ENCODE data around the gene CSTF1.

DNA sequence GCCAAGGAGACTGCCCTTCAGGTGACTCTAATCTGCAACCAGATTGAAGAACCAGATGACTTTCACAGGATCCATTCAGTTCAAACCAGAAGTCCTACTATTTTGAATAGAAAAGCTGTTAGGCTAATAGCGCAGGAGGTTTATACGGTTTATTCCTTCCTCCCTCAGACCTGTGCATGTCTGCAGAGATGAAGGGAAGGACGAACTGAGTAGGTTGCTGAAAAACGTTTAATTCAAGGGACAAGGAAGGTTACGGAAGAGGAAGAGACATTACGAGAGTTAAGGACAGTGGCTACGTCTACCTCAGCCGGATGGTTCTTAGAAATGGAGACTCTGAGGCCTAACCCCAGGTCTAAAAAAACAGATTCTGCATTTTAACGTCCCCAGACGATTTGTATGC is 1.4 kb upstream of the CSTF1 start:
- TF ChIP-seq ZNF274 (IDR thresholded peaks at IDR 0.05; ENCODE audit: low read depth, low read length) (no peak), POLR2A (IDR thresholded peaks at IDR 0.05; ENCODE audit: borderline replicate concordance, extremely low read depth, insufficient read depth, insufficient read length) (no peak), YY1 (IDR thresholded peaks at IDR 0.05; ENCODE audit: extremely low read depth, insufficient replicate concordance, low read depth, low read length) (no peak), EZH2 (IDR thresholded peaks at IDR 0.05) (no peak), POLR2AphosphoS5 (IDR thresholded peaks at IDR 0.05; ENCODE audit: low read depth, low read length) (no peak), EGR1 (IDR thresholded peaks at IDR 0.05; ENCODE audit: low read depth) (no peak), TCF7L2 (IDR thresholded peaks at IDR 0.05; ENCODE audit: borderline replicate concordance, extremely low read depth, insufficient read depth, insufficient read length) (no peak), SIN3A (IDR thresholded peaks at IDR 0.05; ENCODE audit: low read depth) (no peak), EZH2phosphoT487 (IDR thresholded peaks at IDR 0.05; ENCODE audit: borderline replicate concordance) (no peak)
- TF ChIP-seq, protein P1, sequence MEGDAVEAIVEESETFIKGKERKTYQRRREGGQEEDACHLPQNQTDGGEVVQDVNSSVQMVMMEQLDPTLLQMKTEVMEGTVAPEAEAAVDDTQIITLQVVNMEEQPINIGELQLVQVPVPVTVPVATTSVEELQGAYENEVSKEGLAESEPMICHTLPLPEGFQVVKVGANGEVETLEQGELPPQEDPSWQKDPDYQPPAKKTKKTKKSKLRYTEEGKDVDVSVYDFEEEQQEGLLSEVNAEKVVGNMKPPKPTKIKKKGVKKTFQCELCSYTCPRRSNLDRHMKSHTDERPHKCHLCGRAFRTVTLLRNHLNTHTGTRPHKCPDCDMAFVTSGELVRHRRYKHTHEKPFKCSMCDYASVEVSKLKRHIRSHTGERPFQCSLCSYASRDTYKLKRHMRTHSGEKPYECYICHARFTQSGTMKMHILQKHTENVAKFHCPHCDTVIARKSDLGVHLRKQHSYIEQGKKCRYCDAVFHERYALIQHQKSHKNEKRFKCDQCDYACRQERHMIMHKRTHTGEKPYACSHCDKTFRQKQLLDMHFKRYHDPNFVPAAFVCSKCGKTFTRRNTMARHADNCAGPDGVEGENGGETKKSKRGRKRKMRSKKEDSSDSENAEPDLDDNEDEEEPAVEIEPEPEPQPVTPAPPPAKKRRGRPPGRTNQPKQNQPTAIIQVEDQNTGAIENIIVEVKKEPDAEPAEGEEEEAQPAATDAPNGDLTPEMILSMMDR (IDR thresholded peaks at IDR 0.05 in 2 of 3, conservative IDR thresholded peaks at IDR 0.05 in 1 of 3; ENCODE audit: borderline replicate concordance in 1 of 3, insufficient read depth in 1 of 3, low read depth in 2 of 3, low read length in 2 of 3) = no peak
- TF ChIP-seq, protein P2, sequence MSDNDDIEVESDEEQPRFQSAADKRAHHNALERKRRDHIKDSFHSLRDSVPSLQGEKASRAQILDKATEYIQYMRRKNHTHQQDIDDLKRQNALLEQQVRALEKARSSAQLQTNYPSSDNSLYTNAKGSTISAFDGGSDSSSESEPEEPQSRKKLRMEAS (IDR thresholded peaks at IDR 0.05) = no peak
- TF ChIP-seq, protein P3, sequence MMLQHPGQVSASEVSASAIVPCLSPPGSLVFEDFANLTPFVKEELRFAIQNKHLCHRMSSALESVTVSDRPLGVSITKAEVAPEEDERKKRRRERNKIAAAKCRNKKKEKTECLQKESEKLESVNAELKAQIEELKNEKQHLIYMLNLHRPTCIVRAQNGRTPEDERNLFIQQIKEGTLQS (IDR thresholded peaks at IDR 0.05) = no peak
